ENCODE data around the gene HGS.

DNA sequence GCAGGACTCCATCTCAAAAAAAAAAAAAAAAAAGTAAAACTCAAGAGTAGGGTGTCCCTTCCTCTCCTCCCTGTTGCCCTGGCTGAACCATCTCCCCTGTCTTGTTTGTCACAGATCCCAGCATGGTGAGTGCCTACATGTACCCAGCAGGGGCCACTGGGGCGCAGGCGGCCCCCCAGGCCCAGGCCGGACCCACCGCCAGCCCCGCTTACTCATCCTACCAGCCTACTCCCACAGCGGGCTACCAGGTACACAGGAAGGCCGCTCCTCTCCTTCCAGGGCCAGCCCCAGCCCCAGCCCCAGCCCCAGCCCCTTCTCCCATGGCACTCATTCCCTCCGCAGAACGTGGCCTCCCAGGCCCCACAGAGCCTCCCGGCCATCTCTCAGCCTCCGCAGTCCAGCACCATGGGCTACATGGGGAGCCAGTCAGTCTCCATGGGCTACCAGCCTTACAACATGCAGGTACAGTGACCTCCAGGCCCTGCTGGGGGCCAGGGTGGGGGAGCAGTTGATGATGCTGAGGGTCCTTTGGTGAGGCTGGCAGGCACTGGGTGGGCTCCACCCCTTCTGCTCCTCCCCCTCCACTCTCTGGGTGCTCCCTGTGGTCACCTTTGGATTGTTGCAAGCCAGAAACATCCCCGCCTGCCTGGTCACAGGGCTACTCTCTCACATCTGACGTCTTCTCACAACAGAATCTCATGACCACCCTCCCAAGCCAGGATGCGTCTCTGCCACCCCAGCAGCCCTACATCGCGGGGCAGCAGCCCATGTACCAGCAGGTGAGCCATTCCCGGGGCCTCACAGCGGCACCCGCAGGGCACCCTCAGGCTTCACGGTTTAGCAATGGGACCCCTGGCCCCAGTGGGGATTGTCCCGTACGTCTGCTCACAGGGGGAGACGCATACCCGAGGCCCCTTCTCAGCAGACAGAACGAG is 16.8 kb downstream of the HGS start:
- TF ChIP-seq, protein P1, sequence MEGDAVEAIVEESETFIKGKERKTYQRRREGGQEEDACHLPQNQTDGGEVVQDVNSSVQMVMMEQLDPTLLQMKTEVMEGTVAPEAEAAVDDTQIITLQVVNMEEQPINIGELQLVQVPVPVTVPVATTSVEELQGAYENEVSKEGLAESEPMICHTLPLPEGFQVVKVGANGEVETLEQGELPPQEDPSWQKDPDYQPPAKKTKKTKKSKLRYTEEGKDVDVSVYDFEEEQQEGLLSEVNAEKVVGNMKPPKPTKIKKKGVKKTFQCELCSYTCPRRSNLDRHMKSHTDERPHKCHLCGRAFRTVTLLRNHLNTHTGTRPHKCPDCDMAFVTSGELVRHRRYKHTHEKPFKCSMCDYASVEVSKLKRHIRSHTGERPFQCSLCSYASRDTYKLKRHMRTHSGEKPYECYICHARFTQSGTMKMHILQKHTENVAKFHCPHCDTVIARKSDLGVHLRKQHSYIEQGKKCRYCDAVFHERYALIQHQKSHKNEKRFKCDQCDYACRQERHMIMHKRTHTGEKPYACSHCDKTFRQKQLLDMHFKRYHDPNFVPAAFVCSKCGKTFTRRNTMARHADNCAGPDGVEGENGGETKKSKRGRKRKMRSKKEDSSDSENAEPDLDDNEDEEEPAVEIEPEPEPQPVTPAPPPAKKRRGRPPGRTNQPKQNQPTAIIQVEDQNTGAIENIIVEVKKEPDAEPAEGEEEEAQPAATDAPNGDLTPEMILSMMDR (IDR thresholded peaks at IDR 0.05), result no peak
- no peak for TF ChIP-seq POLR2A (IDR thresholded peaks at IDR 0.05)

Measured in thyroid gland (tissue), 4 donors.